Loucy (cell line): ENCODE results near the gene INSR.

Experiments
- EZH2phosphoT487 ChIP-seq: fragments of 200-600 bp; IDR thresholded peaks from 2 replicates; pipeline ENCODE4 v1.6.1; 2018; ENCODE audit warnings: antibody characterized with exemption, mild to moderate bottlenecking, moderate library complexity, borderline replicate concordance
- TF ChIP-seq, protein P1 (sequence below): fragments of 200-600 bp; sonication (generic); conservative IDR thresholded peaks from 2 replicates; pipeline ENCODE4 v1.5.1; 2014; ENCODE audit warnings: mild to moderate bottlenecking, antibody characterized with exemption, low read length

DNA sequence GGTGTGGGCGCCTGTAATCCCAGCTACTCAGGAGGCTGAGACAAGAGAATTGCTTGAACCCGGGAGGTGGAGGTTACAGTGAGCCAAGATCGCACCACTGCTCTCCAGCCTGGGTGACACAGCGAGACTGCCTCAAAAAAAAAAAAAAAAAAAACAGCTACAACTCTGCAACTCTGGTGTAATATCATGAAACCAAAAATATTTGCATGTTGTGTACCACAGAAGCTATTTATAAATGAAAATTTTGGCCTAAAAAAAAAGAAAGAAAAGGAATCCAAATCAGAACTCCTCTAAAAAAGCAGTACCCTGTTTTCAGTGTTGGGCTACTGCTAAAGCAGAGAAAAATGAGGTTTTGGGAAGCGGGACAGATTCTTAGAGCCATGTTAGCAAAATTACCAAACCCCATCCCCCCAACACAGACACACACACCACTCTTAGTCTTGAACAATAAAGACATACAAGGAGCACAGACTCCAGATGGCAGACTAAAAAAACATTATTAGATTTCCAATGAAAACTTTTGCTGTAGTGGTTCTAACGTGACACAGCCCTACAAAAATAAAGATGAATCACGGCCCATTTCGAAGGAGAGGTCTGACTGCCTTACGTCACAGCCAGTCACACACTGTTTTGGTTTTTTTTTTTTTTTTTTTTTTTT lies 51.5 kb downstream of the INSR start:
- TF ChIP-seq, protein P1, sequence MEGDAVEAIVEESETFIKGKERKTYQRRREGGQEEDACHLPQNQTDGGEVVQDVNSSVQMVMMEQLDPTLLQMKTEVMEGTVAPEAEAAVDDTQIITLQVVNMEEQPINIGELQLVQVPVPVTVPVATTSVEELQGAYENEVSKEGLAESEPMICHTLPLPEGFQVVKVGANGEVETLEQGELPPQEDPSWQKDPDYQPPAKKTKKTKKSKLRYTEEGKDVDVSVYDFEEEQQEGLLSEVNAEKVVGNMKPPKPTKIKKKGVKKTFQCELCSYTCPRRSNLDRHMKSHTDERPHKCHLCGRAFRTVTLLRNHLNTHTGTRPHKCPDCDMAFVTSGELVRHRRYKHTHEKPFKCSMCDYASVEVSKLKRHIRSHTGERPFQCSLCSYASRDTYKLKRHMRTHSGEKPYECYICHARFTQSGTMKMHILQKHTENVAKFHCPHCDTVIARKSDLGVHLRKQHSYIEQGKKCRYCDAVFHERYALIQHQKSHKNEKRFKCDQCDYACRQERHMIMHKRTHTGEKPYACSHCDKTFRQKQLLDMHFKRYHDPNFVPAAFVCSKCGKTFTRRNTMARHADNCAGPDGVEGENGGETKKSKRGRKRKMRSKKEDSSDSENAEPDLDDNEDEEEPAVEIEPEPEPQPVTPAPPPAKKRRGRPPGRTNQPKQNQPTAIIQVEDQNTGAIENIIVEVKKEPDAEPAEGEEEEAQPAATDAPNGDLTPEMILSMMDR = no peak
- TF ChIP-seq EZH2phosphoT487 = no peak
